ENCODE data around the gene A1BG.

DNA sequence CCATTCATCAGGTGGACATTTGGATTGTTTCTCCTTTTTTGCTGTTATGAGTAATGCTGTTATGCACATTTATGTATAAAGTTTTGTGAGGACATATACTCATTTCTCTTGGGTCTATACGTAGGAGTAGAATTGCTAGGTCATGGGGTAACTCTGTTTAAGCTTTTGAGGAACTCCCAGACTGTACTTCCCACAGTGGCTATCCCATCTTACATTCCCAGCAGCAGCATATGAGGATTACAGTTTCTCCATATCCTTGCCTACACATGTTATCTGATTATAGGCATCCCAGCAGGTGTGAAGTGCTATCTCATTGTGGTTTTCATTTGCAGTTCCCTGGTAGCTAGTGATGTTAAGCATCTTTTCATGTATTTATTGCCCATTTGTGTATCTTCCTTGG lies 20.6 kb downstream of the A1BG start:
- TF ChIP-seq EZH2 (IDR thresholded peaks at IDR 0.05) = no peak
- TF ChIP-seq POLR2AphosphoS5 (IDR thresholded peaks at IDR 0.05; ENCODE audit: borderline replicate concordance, low read depth, low read length) = no peak

Measured in SK-N-MC (cell line).